Activated CD8-positive, alpha-beta memory T cell treated with anti-CD3 and anti-CD28 coated beads for 1 hour (primary cell): ENCODE data around the gene DGCR6L.
A peak's percentile ranks its signal among the peaks of the same experiment; 100 is the strongest.
"Not testable (repeated sequence)": the region's sequence is repeated elsewhere in the genome, so short reads cannot be mapped to it uniquely, and the experiment has no call there.

Source experiments
- DNase-seq, 2 donors: peaks; one replicate each; pipeline ENCODE4 v3.0.0-alpha.2; 2020; ENCODE audit warnings: low read depth in 1 of 2; ENCODE audit errors: extremely low read depth in 1 of 2

Gene DGCR6L

GRCh38 chr22:20310773-20311172, 9.1 kb downstream of the DGCR6L start:
- DNase-seq = not testable (repeated sequence)

GRCh38 chr22:20310180-20310579, 9.7 kb downstream of the DGCR6L start:
- not testable (repeated sequence) for DNase-seq

- DNase-seq = not testable (repeated sequence)
Measured at GRCh38 chr22:20308806-20309650, 10.8 kb downstream of the DGCR6L start.

GRCh38 chr22:20307448-20308447, 12.1 kb downstream of the DGCR6L start:
- not testable (repeated sequence) for DNase-seq

- DNase-seq = not testable (repeated sequence)
Measured at GRCh38 chr22:20306646-20307447, 13.0 kb downstream of the DGCR6L start.

- no peak for DNase-seq
Measured at GRCh38 chr22:20305894-20306645, 13.8 kb downstream of the DGCR6L start.

- not testable (repeated sequence) for DNase-seq
Measured at GRCh38 chr22:20305230-20305893, 14.5 kb downstream of the DGCR6L start.

GRCh38 chr22:20304646-20305045, 15.2 kb downstream of the DGCR6L start:
- no peak for DNase-seq

GRCh38 chr22:20303229-20303534, 16.7 kb downstream of the DGCR6L start:
- not testable (repeated sequence) for DNase-seq

GRCh38 chr22:20302438-20303228, 17.2 kb downstream of the DGCR6L start:
- no peak for DNase-seq

- no peak for DNase-seq
Measured at GRCh38 chr22:20299746-20300136, 20.1 kb downstream of the DGCR6L start.

- peak; percentile 80 to 84 for DNase-seq
Measured at GRCh38 chr22:20298803-20299745, 20.8 kb downstream of the DGCR6L start.

GRCh38 chr22:20298110-20298802, 21.6 kb downstream of the DGCR6L start:
- DNase-seq = no peak

- DNase-seq = no peak
Measured at GRCh38 chr22:20297414-20298109, 22.3 kb downstream of the DGCR6L start.

- no peak for DNase-seq
Measured at GRCh38 chr22:20296598-20296997, 23.3 kb downstream of the DGCR6L start.

GRCh38 chr22:20295262-20296064, 24.4 kb downstream of the DGCR6L start:
- DNase-seq = no peak
